K562 (cell line): ENCODE results near the gene PLPPR1. TPM values are rescaled to one million over a fixed set of nuclear protein-coding genes. Genes with fewer than 3 reads are reported as not detected.

Source experiments
- ATAC-seq: fragments of 200-7000 bp; cut with Tn5 transposase; 3 replicates; pipeline ENCODE4 v1.9.1; 2020; ENCODE audit warnings: moderate library complexity
- BruUV-seq: library from RNA; stranded (reverse); fragments of 400-500 nt; replicated peaks from 2 replicates; lab custom pipeline; 2021; lab: Mats Ljungman, UMichigan
- CTCF ChIA-PET: fragments of 300-600 bp; formaldehyde crosslinking; extraction: SDS; loops from one replicate; lab custom pipeline; 2021; ENCODE audit warnings: low intra/inter-chr PET ratio; lab: Yijun Ruan, JAX
- POLR2A ChIA-PET: fragments of 300-600, 350-650 bp; sonication (Branson Sonifier 250); formaldehyde crosslinking; extraction: SDS; loops from one replicate; lab custom pipeline; 2021; ENCODE audit warnings: antibody characterized with exemption, inconsistent platforms; lab: Yijun Ruan, JAX
- DNase-seq, 4 experiments: peaks; one replicate each; pipeline versions ENCODE4 v3.0.0 to v3.0.0-alpha.2; 2011 to 2018; ENCODE audit warnings: low spot score in 3 of 4, mixed read lengths in 3 of 4; ENCODE audit errors: extremely low read depth in 1 of 4
- FAIRE-seq: peaks from 2 replicates; lab custom pipeline; 2011; peaks lifted over from hg19 to GRCh38; lab: Jason Lieb, UNC
- H2AFZ ChIP-seq: 2 replicates; pipeline ENCODE4 v1.6.0; 2011; ENCODE audit warnings: low read depth, low read length, control low read depth, inconsistent platforms
- H3K27ac ChIP-seq: fragments of 200-600 bp; 3 replicates; pipeline ENCODE4 v1.8.0; 2011; ENCODE audit warnings: low read depth, mild to moderate bottlenecking, control low read depth, inconsistent platforms, low read length, moderate library complexity, mixed read lengths; ENCODE audit errors: extremely low read depth
- H3K27me3 ChIP-seq, 2 experiments: fragments of 300-600 bp in 1 of 2; 2 replicates in 1 of 2; 3 replicates in 1 of 2; pipeline versions ENCODE4 v1.6.0 to v1.8.0; 2011; ENCODE audit warnings: inconsistent platforms in 2 of 2, low read length in 2 of 2, mild to moderate bottlenecking in 1 of 2, mixed read lengths in 1 of 2, moderate library complexity in 1 of 2; ENCODE audit not compliant: control insufficient read depth in 2 of 2, insufficient read depth in 2 of 2
- H3K36me3 ChIP-seq: fragments of 300-600 bp; 3 replicates; pipeline ENCODE4 v1.8.0; 2011; ENCODE audit warnings: mild to moderate bottlenecking, low read length, inconsistent platforms; ENCODE audit not compliant: control insufficient read depth, insufficient read depth
- H3K4me1 ChIP-seq, 2 experiments: fragments of 200-600 bp in 1 of 2; replicated peaks in 1 of 2; 2 replicates in 1 of 2; 3 replicates in 1 of 2; pipeline versions ENCODE4 v1.5.1 to v1.8.0; 2011; ENCODE audit warnings: inconsistent platforms in 2 of 2, low read length in 2 of 2, mild to moderate bottlenecking in 1 of 2, mixed read lengths in 1 of 2, moderate library complexity in 1 of 2; ENCODE audit not compliant: control insufficient read depth in 2 of 2, insufficient read depth in 2 of 2
- H3K4me2 ChIP-seq: 2 replicates; pipeline ENCODE4 v1.6.1; 2011; ENCODE audit warnings: low read length, control low read depth, inconsistent platforms, mixed read lengths; ENCODE audit not compliant: insufficient read depth
- H3K4me3 ChIP-seq: fragments of 200-600 bp; sonication (generic), shearing (Covaris generic); 2 replicates; pipeline ENCODE4 v1.5.1; 2016; ENCODE audit warnings: control low read depth, inconsistent platforms
- H3K79me2 ChIP-seq: fragments of 200-600 bp; 3 replicates; pipeline ENCODE4 v1.8.0; 2011; ENCODE audit warnings: low read length, inconsistent platforms; ENCODE audit not compliant: control insufficient read depth, insufficient read depth
- H3K9ac ChIP-seq, 2 experiments: 2 replicates each; pipeline versions ENCODE4 v1.6.0 to v1.6.1; 2011; ENCODE audit warnings: low read depth in 2 of 2, low read length in 2 of 2, control low read depth in 1 of 2, inconsistent platforms in 1 of 2, mild to moderate bottlenecking in 1 of 2, mixed read lengths in 1 of 2; ENCODE audit not compliant: insufficient read depth in 1 of 2
- H3K9me1 ChIP-seq: one replicate; pipeline ENCODE4 v1.6.0; 2011; ENCODE audit warnings: inconsistent platforms, mild to moderate bottlenecking, low read length, moderate library complexity; ENCODE audit not compliant: control insufficient read depth, insufficient read depth
- H3K9me3 ChIP-seq: replicated peaks from 2 replicates; pipeline ENCODE4 v1.5.1; 2011; ENCODE audit warnings: low read depth, low read length, inconsistent platforms; ENCODE audit not compliant: control insufficient read depth, insufficient read depth
- H4K20me1 ChIP-seq: replicated peaks from 2 replicates; pipeline ENCODE4 v1.6.1; 2011; ENCODE audit warnings: low read length, inconsistent platforms, mixed read lengths; ENCODE audit not compliant: control insufficient read depth, insufficient read depth
- CLOCK ChIP-seq: fragments of 250-450 bp; sonication (Bioruptor Pico); IDR thresholded peaks from 2 replicates; pipeline ENCODE4 v1.4.0; 2020; ENCODE audit warnings: mild to moderate bottlenecking, moderate library complexity, borderline replicate concordance
- ESRRB ChIP-seq: fragments of 250-450 bp; sonication (Bioruptor Pico); IDR thresholded peaks from 2 replicates; pipeline ENCODE4 v1.5.0; 2020; ENCODE audit warnings: mild to moderate bottlenecking, moderate library complexity, borderline replicate concordance
- IRF2 ChIP-seq: sonication (generic); formaldehyde crosslinking; IDR thresholded peaks from 2 replicates; pipeline ENCODE4 v1.8.1; 2022; ENCODE audit warnings: mild to moderate bottlenecking, missing genetic modification reagents
- KLF13 ChIP-seq: fragments of 450-650 bp; IDR thresholded peaks from 2 replicates; pipeline ENCODE4 v1.6.1; 2016; ENCODE audit warnings: missing genetic modification characterization, low read depth, mild to moderate bottlenecking, missing compliant biosample characterization, moderate library complexity, borderline replicate concordance
- LEF1 ChIP-seq: fragments of 450-650 bp; IDR thresholded peaks from 2 replicates; pipeline ENCODE4 v1.6.1; 2016; ENCODE audit warnings: mild to moderate bottlenecking
- MTA1 ChIP-seq: fragments of 450-650 bp; IDR thresholded peaks from 2 replicates; pipeline ENCODE4 v1.6.1; 2017; ENCODE audit warnings: borderline replicate concordance
- SIN3B ChIP-seq: fragments of 450-650 bp; IDR thresholded peaks from 2 replicates; pipeline ENCODE4 v1.6.1; 2017; ENCODE audit warnings: low read depth, mild to moderate bottlenecking, moderate library complexity
- SMAD4 ChIP-seq: fragments of 250-450 bp; sonication (Bioruptor Pico); conservative IDR thresholded peaks from 2 replicates; pipeline ENCODE4 v1.8.0; 2021; ENCODE audit warnings: inconsistent platforms, mild to moderate bottlenecking, moderate library complexity
- TARDBP ChIP-seq: fragments of 450-650 bp; IDR thresholded peaks from 2 replicates; pipeline ENCODE4 v1.6.1; 2016
- TFAM ChIP-seq: fragments of 250-450 bp; sonication (Bioruptor Pico); conservative IDR thresholded peaks from 2 replicates; pipeline ENCODE4 v1.5.0; 2021; ENCODE audit warnings: mild to moderate bottlenecking, moderate library complexity
- TRIM24 ChIP-seq, 2 experiments: fragments of 450-650 bp; IDR thresholded peaks; 2 replicates each; pipeline ENCODE4 v1.6.1; 2016
- ZNF609 ChIP-seq: sonication (generic); formaldehyde crosslinking; IDR thresholded peaks from 2 replicates; pipeline ENCODE4 v1.8.1; 2023; ENCODE audit warnings: missing genetic modification reagents, mild to moderate bottlenecking, borderline replicate concordance
- ZNF77 ChIP-seq: fragments of 250-450 bp; sonication (Bioruptor Pico); IDR thresholded peaks from 2 replicates; pipeline ENCODE4 v1.5.0; 2020
- ZNF785 ChIP-seq: fragments of 250-450 bp; sonication (Bioruptor Pico); IDR thresholded peaks from 2 replicates; pipeline ENCODE4 v1.4.0; 2020; ENCODE audit warnings: mild to moderate bottlenecking
- ZSCAN29 ChIP-seq: fragments of 450-650 bp; IDR thresholded peaks from 2 replicates; pipeline ENCODE4 v1.6.1; 2017
- ZSCAN32 ChIP-seq: fragments of 450-650 bp; formaldehyde crosslinking; IDR thresholded peaks from 2 replicates; pipeline ENCODE4 v1.4.0; 2020; ENCODE audit warnings: mild to moderate bottlenecking, moderate library complexity
- WGBS: fragments of 100-300 bp; shearing (Covaris generic); methylation state at CpG from one replicate; pipeline ENCODE4 v1.1.6; 2016; ENCODE audit warnings: low coverage, mixed read lengths; ENCODE audit not compliant: insufficient coverage; ENCODE audit errors: missing lambda C conversion rate; 5-methylcytosine and 5-hydroxymethylcytosine counted together
- in situ Hi-C: fragments of 300-500 bp; cut with MboI; formaldehyde crosslinking; loops from 4 replicates; pipeline ENCODE4 v1.15.0; 2018; ENCODE audit warnings: inconsistent platforms, mixed read lengths
- intact Hi-C: fragments of 100-400 bp; cut with micrococcal nuclease; formaldehyde crosslinking; loops from 2 replicates; pipeline ENCODE4 v1.14.2; 2022
- polyA plus RNA-seq, 8 experiments: library from polyadenylated mRNA; depleted of rRNA in 4 of 8; stranded (reverse) in 5 of 8; unstranded in 3 of 8; fragments of >200 nt; fragmentation: Nextera tagmentation in 2 of 8; fragmentation: Illumina TruSeq in 1 of 8; extraction: Ambion mirVana in 2 of 8; extraction: Trizol in 1 of 8; gene quantifications; 2 replicates each; pipeline versions ENCODE4 v1.2.1 to v1.2.3, GENCODE V29; 2011 to 2014; ENCODE audit warnings: inconsistent platforms in 1 of 8, missing spikeins in 1 of 8
- total RNA-seq, 7 experiments: library from RNA; depleted of rRNA in 6 of 7; stranded (reverse); fragments of >200 nt in 6 of 7; fragmentation: Illumina TruSeq in 2 of 7; extraction: Trizol in 2 of 7; gene quantifications; 2 replicates each; pipeline versions ENCODE4 v1.2.1 to v1.2.3, GENCODE V29; 2011 to 2021; ENCODE audit warnings: low replicate concordance in 1 of 7

PLPPR1 gene
- total and polyA plus RNA-seq, 9 of the 15 experiments (the other 6 are each of a cell fraction or from before 2014, with no cell fraction given) = not detected

- ATAC-seq (no peak), FAIRE-seq (no peak), DNase-seq (no peak)
- no peak overlapping the region for H3K9ac ChIP-seq
- BruUV-seq = no TSS peak
- H3K27me3 ChIP-seq = no peaks in the 10 kb centered on the region
- no peak overlapping the region for H2AFZ ChIP-seq
- intact Hi-C loops (no loop called here), in situ Hi-C loops (no loop called here)
- H3K36me3 ChIP-seq = no peaks in the 10 kb centered on the region
- ChIA-PET POLR2A (no interaction called here), CTCF (no interaction called here)
- H3K4me1 ChIP-seq = no peaks in the 10 kb centered on the region
- no peak overlapping the region for H3K4me3 ChIP-seq
- H3K27ac ChIP-seq = no peak overlapping the region
- H3K9me1 ChIP-seq = no peaks in the 10 kb centered on the region
- TF ChIP-seq ZSCAN29 (no peak), ZNF609 (CRISPR knock-in tag) (no peak), MTA1 (no peak), TARDBP (no peak), LEF1 (no peak), TRIM24 (IDR thresholded peaks at IDR 0.05) (no peak), CLOCK (CRISPR knock-in tag) (no peak), ESRRB (CRISPR knock-in tag) (no peak), ZNF785 (CRISPR knock-in tag) (no peak), ZNF77 (CRISPR knock-in tag) (no peak), IRF2 (CRISPR knock-in tag) (no peak), ZSCAN32 (CRISPR knock-in tag) (no peak), KLF13 (tag) (no peak), SIN3B (no peak), SMAD4 (CRISPR knock-in tag) (no peak), TFAM (CRISPR knock-in tag) (no peak)
- no peaks in the 10 kb centered on the region; the same call in 1 of the 2 replicates for H3K9me3 ChIP-seq
- 3% methylated on average over 2 of the region's 2 CpGs for WGBS
- no peak overlapping the region for H3K4me2 ChIP-seq
- H3K79me2 ChIP-seq = no peaks in the 10 kb centered on the region
- no peaks in the 10 kb centered on the region for H4K20me1 ChIP-seq
Observed at GRCh38 chr9:101063192-101063591, 34.7 kb downstream of the PLPPR1 start.
